SK-N-SH (cell line): ENCODE results near the gene SUFU. TPM values are rescaled to one million over a fixed set of nuclear protein-coding genes. Genes with fewer than 3 reads are reported as not detected.

Experiments
- CTCF ChIA-PET: fragments of 300-600, 350-600 bp; formaldehyde crosslinking; extraction: SDS; loops from one replicate; lab custom pipeline; 2021; lab: Yijun Ruan, JAX
- POLR2A ChIA-PET: fragments of 350-600 bp; sonication (Branson Sonifier 250); formaldehyde crosslinking; extraction: SDS; loops from one replicate; lab custom pipeline; 2020; ENCODE audit warnings: antibody characterized with exemption, inconsistent platforms; lab: Yijun Ruan, JAX
- DNase-seq: peaks from one replicate; pipeline ENCODE4 v3.0.0; 2012
- H2AFZ ChIP-seq: fragments of 200-600 bp; sonication (generic); 2 replicates; pipeline ENCODE4 v1.8.1; 2016; ENCODE audit warnings: antibody characterized with exemption, mild to moderate bottlenecking, low read depth
- H3F3A ChIP-seq: fragments of 200-600 bp; sonication (generic); replicated peaks from 2 replicates; pipeline ENCODE3; 2016; ENCODE audit warnings: antibody characterized with exemption, mild to moderate bottlenecking; ENCODE audit not compliant: insufficient read depth
- H3K27ac ChIP-seq, 2 experiments: fragments of 200-500 bp in 1 of 2; fragments of 200-600 bp in 1 of 2; sonication (Bioruptor generic) in 1 of 2; sonication (generic), shearing (Covaris generic) in 1 of 2; 2 replicates each; pipeline versions ENCODE4 v1.5.1 to v1.6.1; 2014 to 2016; ENCODE audit warnings: low read depth in 2 of 2, inconsistent platforms in 1 of 2, low read length in 1 of 2, mild to moderate bottlenecking in 1 of 2, mixed read lengths in 1 of 2
- H3K27me3 ChIP-seq: fragments of 200-600 bp; sonication (generic), shearing (Covaris generic); 2 replicates; pipeline ENCODE4 v1.6.1; 2016; ENCODE audit warnings: mixed run types; ENCODE audit not compliant: insufficient read depth
- H3K36me3 ChIP-seq, 2 experiments: fragments of 200-500 bp in 1 of 2; fragments of 200-600 bp in 1 of 2; sonication (Bioruptor generic) in 1 of 2; sonication (generic) in 1 of 2; replicated peaks in 1 of 2; 2 replicates each; pipeline versions ENCODE3 to v1.5.1; 2014 to 2016; ENCODE audit warnings: low read length in 1 of 2, mild to moderate bottlenecking in 1 of 2; ENCODE audit not compliant: insufficient read depth in 2 of 2, control insufficient read depth in 1 of 2
- H3K4me1 ChIP-seq, 2 experiments: fragments of 200-500 bp in 1 of 2; fragments of 200-600 bp in 1 of 2; sonication (Bioruptor generic) in 1 of 2; sonication (generic), shearing (Covaris generic) in 1 of 2; 2 replicates each; pipeline versions ENCODE4 v1.5.1 to v1.6.1; 2014 to 2016; ENCODE audit warnings: low read depth in 1 of 2, low read length in 1 of 2, mixed run types in 1 of 2; ENCODE audit not compliant: insufficient read depth in 2 of 2, control insufficient read depth in 1 of 2
- H3K4me2 ChIP-seq: fragments of 200-600 bp; sonication (generic), shearing (Covaris generic); 2 replicates; pipeline ENCODE4 v1.6.1; 2017; ENCODE audit warnings: mixed run types
- H3K4me3 ChIP-seq, 2 experiments: fragments of 200-500 bp in 1 of 2; fragments of 200-600 bp in 1 of 2; sonication (Bioruptor generic) in 1 of 2; sonication (generic), shearing (Covaris generic) in 1 of 2; 2 replicates each; pipeline versions ENCODE4 v1.5.1 to v1.8.1; 2014 to 2016; ENCODE audit warnings: low read depth in 2 of 2, inconsistent platforms in 1 of 2, low read length in 1 of 2, mild to moderate bottlenecking in 1 of 2, mixed read lengths in 1 of 2, moderate library complexity in 1 of 2
- H3K79me2 ChIP-seq: fragments of 200-600 bp; sonication (generic); 2 replicates; pipeline ENCODE4 v1.8.1; 2017; ENCODE audit warnings: mild to moderate bottlenecking; ENCODE audit not compliant: insufficient read depth
- H3K9ac ChIP-seq: fragments of 200-600 bp; sonication (generic); 2 replicates; pipeline ENCODE4 v1.6.1; 2017; ENCODE audit warnings: mixed run types
- H3K9me2 ChIP-seq: fragments of 200-600 bp; sonication (generic); 2 replicates; pipeline ENCODE4 v1.6.1; 2017; ENCODE audit warnings: mixed run types
- H3K9me3 ChIP-seq: fragments of 200-600 bp; sonication (generic); 2 replicates; pipeline ENCODE4 v1.6.1; 2017; ENCODE audit warnings: mixed run types, mild to moderate bottlenecking, moderate library complexity
- H4K20me1 ChIP-seq: fragments of 200-600 bp; sonication (generic); 2 replicates; pipeline ENCODE4 v1.6.1; 2017; ENCODE audit warnings: mild to moderate bottlenecking, mixed run types; ENCODE audit not compliant: insufficient read depth
- CHD2 ChIP-seq: fragments of 150-350 bp; IDR thresholded peaks from 2 replicates; pipeline ENCODE4 v1.6.1; 2018; ENCODE audit warnings: low read length; ENCODE audit not compliant: partially characterized antibody
- ELF1 ChIP-seq: IDR thresholded peaks from 2 replicates; pipeline ENCODE4 v1.4.0; 2012
- EZH2phosphoT487 ChIP-seq: fragments of 200-600 bp; sonication (generic); IDR thresholded peaks from 2 replicates; pipeline ENCODE4 v1.6.1; 2017; ENCODE audit warnings: low read depth, mixed run types, mild to moderate bottlenecking, antibody characterized with exemption, moderate library complexity, borderline replicate concordance
- FOSL2 ChIP-seq: IDR thresholded peaks from 2 replicates; pipeline ENCODE4 v1.4.0; 2012; ENCODE audit warnings: low read depth, mild to moderate bottlenecking, moderate library complexity, borderline replicate concordance
- FOXM1 ChIP-seq: IDR thresholded peaks from 2 replicates; pipeline ENCODE4 v1.4.0; 2012; ENCODE audit warnings: low read depth, mild to moderate bottlenecking
- GABPA ChIP-seq: IDR thresholded peaks from 2 replicates; pipeline ENCODE4 v1.4.0; 2012; ENCODE audit warnings: low read depth, mild to moderate bottlenecking
- GATA2 ChIP-seq: sonication (generic); formaldehyde crosslinking; IDR thresholded peaks from 2 replicates; pipeline ENCODE4 v1.5.0; 2020; ENCODE audit warnings: mild to moderate bottlenecking, missing genetic modification reagents
- JUND ChIP-seq: IDR thresholded peaks from 2 replicates; pipeline ENCODE4 v1.4.0; 2012
- MAX ChIP-seq: IDR thresholded peaks from 2 replicates; pipeline ENCODE4 v1.4.0; 2012; ENCODE audit warnings: low read depth
- MEF2A ChIP-seq: IDR thresholded peaks from 2 replicates; pipeline ENCODE4 v1.4.0; 2012; ENCODE audit warnings: low read depth, borderline replicate concordance
- NFIC ChIP-seq: IDR thresholded peaks from 2 replicates; pipeline ENCODE4 v1.4.0; 2012; ENCODE audit warnings: borderline replicate concordance
- PBX3 ChIP-seq: IDR thresholded peaks from 2 replicates; pipeline ENCODE4; 2012
- RAD21 ChIP-seq: IDR thresholded peaks from 2 replicates; pipeline ENCODE4 v1.6.1; 2012; ENCODE audit warnings: mild to moderate bottlenecking, low read length
- RFX5 ChIP-seq: IDR thresholded peaks from 2 replicates; pipeline ENCODE4 v1.6.1; 2012; ENCODE audit warnings: mild to moderate bottlenecking, improper control_type of control experiment, low read length
- RXRA ChIP-seq: IDR thresholded peaks from 2 replicates; pipeline ENCODE4 v1.4.0; 2012; ENCODE audit warnings: low read depth, mild to moderate bottlenecking, borderline replicate concordance
- SIN3A ChIP-seq: IDR thresholded peaks from 2 replicates; pipeline ENCODE4 v1.6.1; 2012; ENCODE audit warnings: low read depth, mild to moderate bottlenecking, low read length, moderate library complexity, borderline replicate concordance
- TAF1 ChIP-seq: IDR thresholded peaks from 2 replicates; pipeline ENCODE4 v1.6.1; 2012; ENCODE audit warnings: low read depth, mild to moderate bottlenecking, low read length, moderate library complexity, borderline replicate concordance
- TCF12 ChIP-seq: IDR thresholded peaks from 2 replicates; pipeline ENCODE4 v1.4.0; 2012
- USF1 ChIP-seq: IDR thresholded peaks from 2 replicates; pipeline ENCODE4 v1.4.0; 2012; ENCODE audit warnings: low read depth, borderline replicate concordance
- YY1 ChIP-seq: IDR thresholded peaks from 2 replicates; pipeline ENCODE4 v1.4.0; 2012; ENCODE audit warnings: low read depth, mild to moderate bottlenecking
- WGBS: methylation state at CpG from one replicate; pipeline ENCODE4 v1.1.6; 2017; ENCODE audit warnings: low lambda C conversion rate; 5-methylcytosine and 5-hydroxymethylcytosine counted together
- polyA plus RNA-seq, 3 experiments: library from polyadenylated mRNA; depleted of rRNA; stranded (reverse); fragments of >200 nt; gene quantifications; 2 replicates each; pipeline ENCODE4 v1.2.3, GENCODE V29; 2012

SUFU gene
- polyA plus RNA-seq, 1 of the 3 experiments (the other 2 are of a cell fraction), result 5.7 TPM

GRCh38 chr10:102658802-102659201, 155.0 kb downstream of the SUFU start:
- Histone ChIP-seq H2AFZ (no peak overlapping the region), H3K27me3 (no peaks in the 10 kb centered on the region), H3K36me3 (peaks cover 14 to 41% of the 10 kb centered on the region in 2 experiments), H3K9me2 (no peaks in the 10 kb centered on the region), H3K4me1 (peaks cover 0 to 15% of the 10 kb centered on the region in 2 experiments; a peak in 1 of 4 replicates), H3F3A (peaks cover 20% of the 10 kb centered on the region), H3K9ac (no peak overlapping the region), H3K4me3 (no peak overlapping the region), H3K9me3 (no peaks in the 10 kb centered on the region), H3K4me2 (no peak overlapping the region), H3K79me2 (peaks cover 20% of the 10 kb centered on the region), H3K27ac (no peak overlapping the region), H4K20me1 (peaks cover 21% of the 10 kb centered on the region)
- ChIA-PET POLR2A (interaction anchor here (0.7 to 0.9 kb wide), 2 partner anchors 16 to 17 kb away, joined by 3 read pairs; no protein-coding TSS in a partner anchor), CTCF (interaction anchor here (1.0 to 1.5 kb wide), 4 partner anchors 9 to 14 kb away, joined by 3 to 5 read pairs (median 4); no protein-coding TSS in a partner anchor)
- no peak for DNase-seq
- TF ChIP-seq FOXM1, result no peak
- TF ChIP-seq YY1, result no peak
- no peak for TF ChIP-seq SIN3A
- whole genome bisulfite sequencing, result 71% methylated on average over 5 of the region's 5 CpGs

GRCh38 chr10:102660888-102661657, 157.3 kb downstream of the SUFU start:
- 0 out of 2 replicates have a peak, but pooled peaks have one; percentile 16 for TF ChIP-seq GATA2 (CRISPR knock-in tag)
- no peak for TF ChIP-seq MEF2A
- TF ChIP-seq JUND, result no peak
- no peak for TF ChIP-seq RXRA
- no peaks in the 10 kb centered on the region; the same call in 1 of the 2 replicates for H3K79me2 ChIP-seq
- peaks cover 7 to 24% of the 10 kb centered on the region in 2 experiments for H3K36me3 ChIP-seq
- peaks cover 0 to 15% of the 10 kb centered on the region in 2 experiments; a peak in 1 of 4 replicates for H3K4me1 ChIP-seq
- DNase-seq, result peak; percentile 91
- no peak overlapping the region; a peak in 1 of 4 replicates for H3K4me3 ChIP-seq
- H3F3A ChIP-seq, result peaks cover 16% of the 10 kb centered on the region
- no peak overlapping the region for H2AFZ ChIP-seq
- no peaks in the 10 kb centered on the region for H3K9me2 ChIP-seq
- H3K9me3 ChIP-seq, result no peaks in the 10 kb centered on the region
- ChIA-PET POLR2A (interaction anchor here (0.9 to 1.9 kb wide), 5 partner anchors 9 to 37 kb away, joined by 3 to 12 read pairs (median 5); partner anchors contain the start of gene TRIM8), CTCF (interaction anchor here (0.7 to 2.6 kb wide), 6 partner anchors 9 to 51 kb away, joined by 3 to 20 read pairs (median 8); partner anchors contain the start of gene TRIM8)
- no peak overlapping the region for H3K9ac ChIP-seq
- 0 out of 2 replicates have a peak, but pooled peaks cover 5% of the 10 kb centered on the region for H4K20me1 ChIP-seq
- no peak overlapping the region for H3K4me2 ChIP-seq
- WGBS, result 52% methylated on average over 11 of the region's 22 CpGs
- no peaks in the 10 kb centered on the region for H3K27me3 ChIP-seq
- peak overlapping the region in 1 of 2 experiments; percentile 31; a peak in 1 of 4 replicates for H3K27ac ChIP-seq

- Histone ChIP-seq H3F3A (peaks cover 16% of the 10 kb centered on the region), H4K20me1 (0 out of 2 replicates have a peak, but pooled peaks cover 5% of the 10 kb centered on the region), H3K9me2 (no peaks in the 10 kb centered on the region), H2AFZ (no peak overlapping the region), H3K4me1 (peaks cover 0 to 15% of the 10 kb centered on the region in 2 experiments; a peak in 1 of 4 replicates), H3K36me3 (peaks cover 7 to 18% of the 10 kb centered on the region in 2 experiments), H3K9ac (no peak overlapping the region), H3K4me2 (no peak overlapping the region), H3K4me3 (no peak overlapping the region), H3K27me3 (no peaks in the 10 kb centered on the region), H3K9me3 (no peaks in the 10 kb centered on the region), H3K79me2 (no peaks in the 10 kb centered on the region), H3K27ac (peak overlapping the region in 1 of 2 experiments; percentile 31; a peak in 1 of 4 replicates)
- ChIA-PET CTCF (interaction anchor here (1.2 to 2.6 kb wide), 5 partner anchors 8 to 50 kb away, joined by 3 to 20 read pairs (median 9); partner anchors contain the start of gene TRIM8), POLR2A (interaction anchor here (1.0 to 1.9 kb wide), 4 partner anchors 8 to 37 kb away, joined by 3 to 12 read pairs (median 4); partner anchors contain the start of gene TRIM8)
- WGBS, result 98% methylated on average over 6 of the region's 6 CpGs
- DNase-seq, result no peak
- TF ChIP-seq MEF2A, result no peak
- TF ChIP-seq USF1, result no peak
- no peak for TF ChIP-seq YY1
- TF ChIP-seq TAF1, result no peak
- no peak for TF ChIP-seq TCF12
- TF ChIP-seq RFX5, result no peak
- TF ChIP-seq EZH2phosphoT487, result no peak
- TF ChIP-seq PBX3, result no peak
- TF ChIP-seq ELF1, result no peak
- no peak for TF ChIP-seq NFIC
- no peak for TF ChIP-seq FOSL2
- no peak for TF ChIP-seq MAX
- no peak for TF ChIP-seq GABPA
- TF ChIP-seq FOXM1, result no peak
- no peak for TF ChIP-seq JUND
- no peak for TF ChIP-seq RAD21
- TF ChIP-seq CHD2, result no peak
These were observed 157.9 kb downstream of the SUFU start for GRCh38 chr10:102661658-102662028.
